Uterus (tissue), 2 donors: Measurements from ENCODE around the gene ENTPD1.

Source experiments
- POLR2A ChIP-seq, 2 donors: fragments of 450-650 bp; IDR thresholded peaks; one replicate each; pipeline ENCODE4 v1.6.1; 2016; ENCODE audit warnings: antibody characterized with exemption in 2 of 2, mild to moderate bottlenecking in 1 of 2, moderate library complexity in 1 of 2
- TF ChIP-seq, protein P1 (sequence below), 4 experiments: fragments of 200-600 bp in 2 of 4; fragments of 450-650 bp in 2 of 4; sonication (generic) in 2 of 4; IDR thresholded peaks; one replicate each; pipeline ENCODE4 v1.5.1; 2016 to 2019; ENCODE audit warnings: antibody characterized with exemption in 4 of 4, mild to moderate bottlenecking in 2 of 4, moderate library complexity in 1 of 4

DNA sequence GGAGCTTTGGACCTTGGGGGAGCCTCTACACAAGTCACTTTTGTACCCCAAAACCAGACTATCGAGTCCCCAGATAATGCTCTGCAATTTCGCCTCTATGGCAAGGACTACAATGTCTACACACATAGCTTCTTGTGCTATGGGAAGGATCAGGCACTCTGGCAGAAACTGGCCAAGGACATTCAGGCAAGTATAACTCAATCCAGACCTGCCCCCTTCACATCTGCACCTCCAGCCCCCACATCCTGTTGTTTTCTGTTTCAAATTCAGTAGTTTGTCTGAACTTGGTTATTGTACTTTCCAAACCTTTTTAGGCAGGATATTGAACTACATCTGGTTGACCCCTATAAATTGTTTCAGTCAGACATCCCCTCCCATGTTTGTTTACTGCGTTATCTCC, 89.4 kb downstream of the ENTPD1 start:
- TF ChIP-seq, protein P1, sequence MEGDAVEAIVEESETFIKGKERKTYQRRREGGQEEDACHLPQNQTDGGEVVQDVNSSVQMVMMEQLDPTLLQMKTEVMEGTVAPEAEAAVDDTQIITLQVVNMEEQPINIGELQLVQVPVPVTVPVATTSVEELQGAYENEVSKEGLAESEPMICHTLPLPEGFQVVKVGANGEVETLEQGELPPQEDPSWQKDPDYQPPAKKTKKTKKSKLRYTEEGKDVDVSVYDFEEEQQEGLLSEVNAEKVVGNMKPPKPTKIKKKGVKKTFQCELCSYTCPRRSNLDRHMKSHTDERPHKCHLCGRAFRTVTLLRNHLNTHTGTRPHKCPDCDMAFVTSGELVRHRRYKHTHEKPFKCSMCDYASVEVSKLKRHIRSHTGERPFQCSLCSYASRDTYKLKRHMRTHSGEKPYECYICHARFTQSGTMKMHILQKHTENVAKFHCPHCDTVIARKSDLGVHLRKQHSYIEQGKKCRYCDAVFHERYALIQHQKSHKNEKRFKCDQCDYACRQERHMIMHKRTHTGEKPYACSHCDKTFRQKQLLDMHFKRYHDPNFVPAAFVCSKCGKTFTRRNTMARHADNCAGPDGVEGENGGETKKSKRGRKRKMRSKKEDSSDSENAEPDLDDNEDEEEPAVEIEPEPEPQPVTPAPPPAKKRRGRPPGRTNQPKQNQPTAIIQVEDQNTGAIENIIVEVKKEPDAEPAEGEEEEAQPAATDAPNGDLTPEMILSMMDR (IDR thresholded peaks at IDR 0.05) = no peak
- no peak for TF ChIP-seq POLR2A (IDR thresholded peaks at IDR 0.05)
